ENCODE results near the gene ALB. TPM values are rescaled to one million over a fixed set of nuclear protein-coding genes. Genes with fewer than 3 reads are reported as not detected.

Gene ALB
- total and polyA plus RNA-seq, 2 of the 8 experiments (the other 6 are each of a cell fraction or from before 2014, with no cell fraction given), result 0.12 TPM; not detected in 1

DNA sequence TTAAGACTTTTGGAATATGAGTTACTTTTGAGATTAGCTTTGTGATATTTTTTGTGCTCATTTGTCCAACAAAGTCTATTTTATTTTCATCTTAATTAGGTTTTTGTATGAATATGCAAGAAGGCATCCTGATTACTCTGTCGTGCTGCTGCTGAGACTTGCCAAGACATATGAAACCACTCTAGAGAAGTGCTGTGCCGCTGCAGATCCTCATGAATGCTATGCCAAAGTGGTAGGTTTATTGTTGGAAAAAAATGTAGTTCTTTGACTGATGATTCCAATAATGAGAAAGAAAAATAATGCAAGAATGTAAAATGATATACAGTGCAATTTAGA, 10.8 kb downstream of the ALB start:
- ChIA-PET CTCF (ENCODE audit: partially characterized antibody) (interaction anchor here (1.4 kb wide), 1 partner anchor 31 kb away, joined by 6 read pairs; no protein-coding TSS in a partner anchor), POLR2A (ENCODE audit: partially characterized antibody) (no interaction called here)
- Histone ChIP-seq H3K4ac (replicated peaks; ENCODE audit: insufficient read length, low read depth, low read length) (no peak overlapping the region), H2BK20ac (ENCODE audit: low read length) (no peak overlapping the region), H3K4me3 (ENCODE audit: extremely low read depth in 1 of 4, insufficient read depth in 2 of 4, low read depth in 3 of 4, low read length in 4 of 4) (no peak overlapping the region), H4K8ac (ENCODE audit: extremely low read depth, insufficient read depth, low read length) (no peak overlapping the region), H3K23me2 (ENCODE audit: low read depth, low read length) (no peaks in the 10 kb centered on the region), H3K36me3 (ENCODE audit: control insufficient read depth in 2 of 4, insufficient read depth in 4 of 4, low read length in 3 of 4) (no peaks in the 10 kb centered on the region), H3K14ac (ENCODE audit: insufficient read length) (no peak overlapping the region), H2BK5ac (ENCODE audit: low read depth, low read length) (no peak overlapping the region), H4K20me1 (replicated peaks in 1 of 2; ENCODE audit: control insufficient read depth in 1 of 2, insufficient read depth in 2 of 2, low read length in 2 of 2) (no peaks in the 10 kb centered on the region), H4K91ac (replicated peaks; ENCODE audit: insufficient read length, low read length) (no peak overlapping the region), H4K5ac (ENCODE audit: insufficient read length, low read depth, low read length) (no peak overlapping the region), H2AK5ac (ENCODE audit: low read depth, low read length) (no peak overlapping the region), H3K79me1 (ENCODE audit: low read depth, low read length) (no peaks in the 10 kb centered on the region), H3K9me3 (ENCODE audit: insufficient read depth in 2 of 2, low read depth in 1 of 2, low read length in 1 of 2) (no peaks in the 10 kb centered on the region), H3K23ac (ENCODE audit: insufficient read length) (no peak overlapping the region), H3K18ac (ENCODE audit: extremely low read depth, low read length) (no peak overlapping the region), H3K79me2 (ENCODE audit: control insufficient read depth in 1 of 2, insufficient read depth in 2 of 2, low read length in 2 of 2) (no peaks in the 10 kb centered on the region), H3K4me1 (replicated peaks in 1 of 4; ENCODE audit: control insufficient read depth in 3 of 4, insufficient read depth in 4 of 4, low read length in 3 of 4) (peaks cover 0 to 4% (median 0%) of the 10 kb centered on the region in 4 experiments; a peak in 3 of 7 replicates), H3K27me3 (replicated peaks in 1 of 4; ENCODE audit: control insufficient read depth in 3 of 4, extremely low read depth in 1 of 4, insufficient read depth in 3 of 4, low read length in 3 of 4) (no peaks in the 10 kb centered on the region), H2AFZ (ENCODE audit: low read length) (no peak overlapping the region), H3K56ac (replicated peaks; ENCODE audit: insufficient read length, low read depth, low read length) (no peak overlapping the region), H3K4me2 (ENCODE audit: insufficient read depth in 1 of 2, low read depth in 2 of 2, low read length in 2 of 2) (no peak overlapping the region), H2BK120ac (replicated peaks; ENCODE audit: low read depth, low read length) (no peak overlapping the region), H2BK15ac (ENCODE audit: low read length) (no peak overlapping the region), H3K27ac (ENCODE audit: low read depth, low read length) (no peak overlapping the region), H2BK12ac (ENCODE audit: low read depth, low read length) (no peak overlapping the region), H3K9ac (replicated peaks in 1 of 4; ENCODE audit: extremely low read depth in 1 of 4, low read depth in 3 of 4, low read length in 3 of 4) (no peak overlapping the region)
- DNase-seq (ENCODE audit: low read depth in 1 of 2, low spot score in 2 of 2) (no peak), FAIRE-seq (no peak)
- 83% methylated on average over 2 of the region's 2 CpGs; no CpG with 5 or more reads in 1 of the 2 experiments for WGBS, 2 experiments (ENCODE audit: extremely low coverage in 1 of 2, insufficient coverage in 1 of 2, insufficient read length in 1 of 2, insufficient replicate concordance in 2 of 2, low coverage in 1 of 2, low lambda C conversion rate in 2 of 2, missing lambda C conversion rate in 1 of 2)
- TF ChIP-seq BRCA1 (IDR thresholded peaks at IDR 0.05; ENCODE audit: low read depth, low read length) (no peak), HDAC2 (IDR thresholded peaks at IDR 0.05; ENCODE audit: borderline replicate concordance in 1 of 2, low read depth in 2 of 2, low read length in 2 of 2) (no peak), SIN3A (conservative IDR thresholded peaks at IDR 0.05 in 1 of 2, IDR thresholded peaks at IDR 0.05 in 1 of 2; ENCODE audit: low read depth in 1 of 2, low read length in 2 of 2) (no peak), EGR1 (IDR thresholded peaks at IDR 0.05; ENCODE audit: borderline replicate concordance, low read depth, low read length) (no peak), YY1 (IDR thresholded peaks at IDR 0.05; ENCODE audit: low read depth, low read length) (no peak), CTCF (IDR thresholded peaks at IDR 0.05; ENCODE audit: control extremely low read depth in 1 of 3, insufficient read depth in 1 of 3, low read depth in 1 of 3, low read length in 3 of 3) (no peak), HDAC6 (IDR thresholded peaks at IDR 0.05; ENCODE audit: low read depth, low read length) (no peak), KDM4A (IDR thresholded peaks at IDR 0.05; ENCODE audit: low read depth, low read length, severe bottlenecking) (no peak)
- TF ChIP-seq, protein P1, sequence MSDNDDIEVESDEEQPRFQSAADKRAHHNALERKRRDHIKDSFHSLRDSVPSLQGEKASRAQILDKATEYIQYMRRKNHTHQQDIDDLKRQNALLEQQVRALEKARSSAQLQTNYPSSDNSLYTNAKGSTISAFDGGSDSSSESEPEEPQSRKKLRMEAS (IDR thresholded peaks at IDR 0.05), result no peak

Data from H1 (cell line).